AG04449 (cell line): ENCODE results near the gene HSD17B10.
A peak's percentile ranks its signal among the peaks of the same experiment; 100 is the strongest.

Experiments used
- CTCF ChIA-PET: fragments of 350-600 bp; formaldehyde crosslinking; extraction: SDS; loops from one replicate; lab custom pipeline; 2021; ENCODE audit warnings: antibody characterized with exemption; lab: Yijun Ruan, JAX
- POLR2A ChIA-PET: fragments of 400-600, 350-600 bp; formaldehyde crosslinking; extraction: SDS; loops from one replicate; lab custom pipeline; 2020; ENCODE audit warnings: antibody characterized with exemption, inconsistent platforms; lab: Yijun Ruan, JAX
- DNase-seq: peaks from one replicate; pipeline ENCODE4 v3.0.0-alpha.2; 2010; ENCODE audit warnings: low read depth, low spot score
- H3K4me3 ChIP-seq: 2 replicates; pipeline ENCODE4 v1.5.1; 2011; ENCODE audit warnings: low read depth, mild to moderate bottlenecking, control low read depth, low read length
- CTCF ChIP-seq: IDR thresholded peaks from one replicate; pipeline ENCODE4 v1.5.1; 2011; ENCODE audit warnings: mild to moderate bottlenecking, moderate library complexity, low read length, control low read depth, inconsistent platforms; ENCODE audit not compliant: insufficient read depth; ENCODE audit errors: missing control alignments

The HSD17B10 gene

GRCh38 chrX:53433651-53434639 is at the start of gene HSD17B10:
Gene HSD17B10, minus strand, starts transcription at chrX:53434370. Its CDS starts 25 bp downstream, at chrX:53434345.
- no peak for DNase-seq
- TF ChIP-seq CTCF = no peak
- CTCF ChIA-PET = interaction anchor here (1.2 to 5.5 kb wide), 3 partner anchors 12 to 121 kb away, joined by 5 to 55 read pairs (median 6); no protein-coding TSS in a partner anchor
- POLR2A ChIA-PET = no interaction called here
- H3K4me3 ChIP-seq = peak within 1 kb of the TSS; percentile 75

DNA sequence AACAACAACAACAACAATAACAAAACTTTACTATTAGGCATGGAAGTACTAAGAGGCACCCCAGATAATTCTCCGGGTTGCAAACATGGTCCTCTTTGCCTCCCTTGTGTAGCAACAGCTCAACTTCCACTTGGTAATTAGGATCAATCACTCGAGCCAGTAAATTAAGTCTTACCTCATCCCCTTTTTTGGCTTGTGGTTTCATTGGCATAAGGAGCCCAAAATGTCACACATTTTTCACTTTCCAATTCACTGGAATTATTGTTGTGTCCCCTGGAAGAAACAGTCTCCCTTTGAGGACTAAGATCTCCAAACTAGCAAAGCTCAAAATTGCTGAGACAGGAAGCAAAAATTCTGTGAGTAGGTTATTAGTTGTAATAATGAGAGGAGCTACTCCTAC is 49.2 kb upstream of the HSD17B10 start:
- CTCF ChIA-PET = interaction anchor here (0.7 to 6.4 kb wide), 8 partner anchors 10 to 171 kb away, joined by 3 to 43 read pairs (median 6); no protein-coding TSS in a partner anchor

DNA sequence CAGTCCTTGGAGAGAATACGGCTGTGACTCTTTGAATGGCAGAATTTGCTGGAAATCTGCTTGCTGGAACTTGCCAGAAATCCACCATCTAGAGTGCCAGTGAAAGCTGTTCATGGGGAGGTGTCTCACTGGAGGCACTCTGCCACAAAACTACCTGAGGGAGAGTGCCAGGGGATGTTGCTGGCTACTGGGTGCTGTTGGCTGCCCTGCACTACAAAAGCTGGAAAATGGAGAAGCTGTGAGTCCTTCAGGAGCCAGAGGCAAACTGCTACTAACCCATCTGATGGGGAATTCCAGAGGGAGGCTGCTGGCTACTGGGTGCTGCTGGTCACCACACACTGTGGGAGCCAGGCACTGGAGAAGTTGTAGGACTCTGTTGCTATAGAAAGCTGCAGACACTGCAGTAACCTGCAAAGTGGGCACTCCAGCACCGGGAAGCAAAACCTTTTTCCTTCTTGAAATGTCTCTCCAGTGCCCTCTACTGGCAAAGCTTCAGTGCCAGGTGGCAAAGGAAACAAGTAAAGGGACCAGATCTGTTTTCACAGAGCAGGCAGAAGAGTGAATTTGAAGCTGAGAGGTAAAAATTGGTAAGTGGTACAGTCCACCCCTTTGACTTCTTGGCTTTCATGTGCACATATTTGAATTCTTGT is 47.8 kb upstream of the HSD17B10 start:
- CTCF ChIA-PET = interaction anchor here (0.7 to 6.4 kb wide), 29 partner anchors 10 to 253 kb away, joined by 3 to 43 read pairs (median 4); no protein-coding TSS in a partner anchor

More for the DNA sequence above, 49.2 kb upstream of the HSD17B10 start:
- DNase-seq = no peak
- POLR2A ChIA-PET = no interaction called here
- no peak overlapping the region for H3K4me3 ChIP-seq
- TF ChIP-seq CTCF = no peak

GRCh38 chrX:53481093-53481492 is 46.9 kb upstream of the HSD17B10 start:
- no peak for DNase-seq
- POLR2A ChIA-PET = no interaction called here

More for the DNA sequence above, 47.8 kb upstream of the HSD17B10 start:
- H3K4me3 ChIP-seq = no peak overlapping the region
- POLR2A ChIA-PET = no interaction called here
- peak; percentile 62 for TF ChIP-seq CTCF
- no peak for DNase-seq

DNA sequence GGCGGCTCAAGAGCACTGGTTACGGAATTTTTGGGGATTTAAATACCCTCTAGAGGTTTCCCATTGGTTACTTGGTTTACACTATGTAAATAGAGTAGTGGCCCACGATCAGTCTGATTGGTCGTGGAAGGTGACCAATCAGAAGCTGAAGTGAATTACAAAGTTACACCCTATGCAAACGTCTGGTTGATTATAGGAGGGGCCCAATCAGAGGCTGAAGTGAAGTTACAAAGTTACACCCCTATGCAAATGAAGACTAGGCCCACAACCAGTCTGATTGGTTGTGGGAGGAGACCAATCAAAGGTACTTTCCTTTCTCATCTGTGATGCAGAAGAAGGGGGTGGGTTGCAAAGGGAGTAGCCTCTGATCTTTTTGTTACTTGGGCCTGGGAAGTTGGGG is 45.1 kb upstream of the HSD17B10 start:
- H3K4me3 ChIP-seq = no peak overlapping the region
- no peak for TF ChIP-seq CTCF
- POLR2A ChIA-PET = no interaction called here
- no peak for DNase-seq
- CTCF ChIA-PET = interaction anchor here (5.1 to 6.4 kb wide), 2 partner anchors 14 to 22 kb away, joined by 24 to 43 read pairs; no protein-coding TSS in a partner anchor

More at GRCh38 chrX:53481093-53481492, 46.9 kb upstream of the HSD17B10 start:
- CTCF ChIA-PET = interaction anchor here (0.6 to 6.4 kb wide), 16 partner anchors 9 to 232 kb away, joined by 4 to 43 read pairs (median 6); no protein-coding TSS in a partner anchor
- peak; percentile 22 for TF ChIP-seq CTCF
- no peak overlapping the region for H3K4me3 ChIP-seq
